Adrenal gland (tissue), 5 donors: Measurements from ENCODE around the gene EHD4.

Experiments
- CTCF ChIP-seq, 6 experiments: fragments of 450-650 bp in 4 of 6; fragments of 200-600 bp in 2 of 6; sonication (generic) in 1 of 6; IDR thresholded peaks; 1 replicate in 5 of 6; 2 replicates in 1 of 6; pipeline versions ENCODE4 v1.5.1 to v1.8.0; 2016 to 2021; ENCODE audit warnings: antibody characterized with exemption in 6 of 6, mild to moderate bottlenecking in 2 of 6, moderate library complexity in 1 of 6
- POLR2A ChIP-seq, 2 donors: fragments of 450-650 bp; IDR thresholded peaks; one replicate each; pipeline ENCODE4 v1.6.1; 2017; ENCODE audit warnings: antibody characterized with exemption in 2 of 2, mild to moderate bottlenecking in 2 of 2, moderate library complexity in 1 of 2
- donor health status: DM: no; HTN: no; CAD: no.

- TF ChIP-seq CTCF (IDR thresholded peaks at IDR 0.05) = no peak
- TF ChIP-seq POLR2A (IDR thresholded peaks at IDR 0.05) = no peak
These were observed 116.1 kb downstream of the EHD4 start for GRCh38 chr15:41856262-41856661.
